ENCODE measurements around the gene ARAP1.

The ARAP1 gene

DNA sequence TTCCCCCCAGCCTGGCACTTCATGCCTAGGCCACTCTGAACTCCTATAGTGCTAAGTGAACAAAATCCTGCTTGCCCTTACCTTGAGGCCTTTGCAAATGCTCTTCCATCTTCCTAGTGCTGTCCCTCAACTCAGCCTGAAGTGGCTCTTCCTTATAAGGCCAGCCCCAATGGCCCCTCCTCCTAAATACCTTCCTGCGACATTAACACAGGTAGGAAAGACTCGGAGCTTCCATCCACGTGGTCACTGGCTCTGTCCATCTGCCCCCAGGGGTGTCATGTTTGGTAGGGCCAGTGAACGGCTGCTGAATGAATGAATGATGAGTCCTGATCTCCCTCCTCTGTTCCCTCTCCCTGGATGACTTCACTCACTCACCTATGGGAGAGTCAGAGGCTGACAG lies 82.2 kb downstream of the ARAP1 start:
- TF ChIP-seq YY1 (IDR thresholded peaks at IDR 0.05; ENCODE audit: insufficient read depth, insufficient read length) (no peak), ZNF274 (IDR thresholded peaks at IDR 0.05; ENCODE audit: low read depth, low read length) (no peak), SUZ12 (IDR thresholded peaks at IDR 0.05; ENCODE audit: extremely low read depth, insufficient read depth, insufficient read length) (no peak)
- DNase-seq (ENCODE audit: low read depth, low spot score), result no peak
- H3K36me3 ChIP-seq (ENCODE audit: insufficient read depth, insufficient read length, low read length), result no peaks in the 10 kb centered on the region
- no peak overlapping the region for H3K4me3 ChIP-seq (ENCODE audit: insufficient read length, low read depth)
- peaks cover 17% of the 10 kb centered on the region for H3K9me3 ChIP-seq (ENCODE audit: insufficient read depth, low read length)
- H3K9ac ChIP-seq (ENCODE audit: insufficient read length, low read depth), result no peak overlapping the region
- H3K27me3 ChIP-seq (ENCODE audit: insufficient read depth, insufficient read length), result no peaks in the 10 kb centered on the region
- peaks cover 20% of the 10 kb centered on the region for H3K4me1 ChIP-seq (ENCODE audit: insufficient read depth, insufficient read length)

DNA sequence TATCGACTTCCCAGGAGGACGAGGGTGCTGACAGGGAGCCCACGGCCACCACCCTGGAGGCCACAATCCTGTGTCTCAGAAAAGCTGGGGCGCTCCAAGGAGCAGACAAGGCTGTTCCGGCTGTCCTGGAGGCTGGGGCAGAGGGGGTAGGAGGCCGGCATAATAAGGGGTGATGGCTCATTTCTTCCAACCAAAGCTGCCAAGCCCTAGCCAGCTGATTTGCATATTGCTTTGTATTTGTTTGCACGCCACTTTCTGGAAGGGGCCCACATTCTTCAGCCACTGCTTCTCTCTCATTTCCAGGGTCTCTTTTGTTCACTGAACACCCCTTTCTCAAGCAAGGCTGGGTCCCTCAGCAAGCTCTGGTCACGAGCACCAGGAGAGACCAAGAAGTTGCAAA lies 82.7 kb downstream of the ARAP1 start:
- Histone ChIP-seq H3K9ac (ENCODE audit: insufficient read length, low read depth) (no peak overlapping the region), H3K27me3 (ENCODE audit: insufficient read depth, insufficient read length) (no peaks in the 10 kb centered on the region), H3K9me3 (ENCODE audit: insufficient read depth, low read length) (peaks cover 17% of the 10 kb centered on the region), H3K36me3 (ENCODE audit: insufficient read depth, insufficient read length, low read length) (no peaks in the 10 kb centered on the region), H3K4me3 (ENCODE audit: insufficient read length, low read depth) (no peak overlapping the region), H3K4me1 (ENCODE audit: insufficient read depth, insufficient read length) (peaks cover 17% of the 10 kb centered on the region)
- TF ChIP-seq SUZ12 (IDR thresholded peaks at IDR 0.05; ENCODE audit: extremely low read depth, insufficient read depth, insufficient read length) (no peak), ZNF274 (IDR thresholded peaks at IDR 0.05; ENCODE audit: low read depth, low read length) (no peak), YY1 (IDR thresholded peaks at IDR 0.05; ENCODE audit: insufficient read depth, insufficient read length) (no peak)
- no peak for DNase-seq (ENCODE audit: low read depth, low spot score)

DNA sequence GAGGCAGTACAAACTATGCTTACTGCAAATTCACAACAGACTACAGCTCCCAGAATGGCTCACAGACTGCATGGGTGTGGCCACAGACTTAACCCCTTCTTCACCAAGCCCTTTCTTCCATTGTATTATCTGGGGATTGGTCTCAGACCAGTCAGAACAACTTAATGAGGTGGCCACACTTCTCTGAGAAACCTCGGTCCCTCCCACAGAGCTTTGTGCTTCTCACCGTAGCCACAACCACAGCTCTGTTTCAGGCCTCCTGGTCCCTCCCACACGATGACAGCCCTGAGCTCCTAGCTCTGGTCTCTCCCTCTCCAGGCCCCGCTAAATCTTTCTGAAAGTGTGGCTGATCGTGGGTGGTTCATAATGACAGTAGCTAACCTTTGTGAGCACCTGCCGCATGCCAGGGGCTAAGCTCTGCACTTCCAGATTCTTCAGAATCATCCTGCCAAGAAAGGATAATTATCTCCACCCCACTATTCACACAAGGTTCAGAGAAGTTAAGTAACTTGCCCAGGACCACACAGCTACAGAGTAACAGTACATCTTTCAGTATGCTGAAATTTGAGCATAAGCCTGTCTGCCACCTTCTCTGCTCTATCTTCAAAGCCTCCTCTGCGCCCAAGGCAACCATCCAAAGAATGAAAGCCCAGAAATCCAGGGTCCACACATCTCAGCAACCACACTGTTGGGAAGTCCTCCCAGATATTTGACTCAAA lies 83.4 kb downstream of the ARAP1 start:
- Histone ChIP-seq H3K36me3 (ENCODE audit: insufficient read depth, insufficient read length, low read length) (no peaks in the 10 kb centered on the region), H3K4me3 (ENCODE audit: insufficient read length, low read depth) (no peak overlapping the region), H3K27me3 (ENCODE audit: insufficient read depth, insufficient read length) (no peaks in the 10 kb centered on the region), H3K9ac (ENCODE audit: insufficient read length, low read depth) (no peak overlapping the region), H3K4me1 (ENCODE audit: insufficient read depth, insufficient read length) (peaks cover 20% of the 10 kb centered on the region), H3K9me3 (ENCODE audit: insufficient read depth, low read length) (peaks cover 17% of the 10 kb centered on the region)
- TF ChIP-seq SUZ12 (IDR thresholded peaks at IDR 0.05; ENCODE audit: extremely low read depth, insufficient read depth, insufficient read length) (no peak), YY1 (IDR thresholded peaks at IDR 0.05; ENCODE audit: insufficient read depth, insufficient read length) (no peak), ZNF274 (IDR thresholded peaks at IDR 0.05; ENCODE audit: low read depth, low read length) (no peak)
- DNase-seq (ENCODE audit: low read depth, low spot score), result no peak

DNA sequence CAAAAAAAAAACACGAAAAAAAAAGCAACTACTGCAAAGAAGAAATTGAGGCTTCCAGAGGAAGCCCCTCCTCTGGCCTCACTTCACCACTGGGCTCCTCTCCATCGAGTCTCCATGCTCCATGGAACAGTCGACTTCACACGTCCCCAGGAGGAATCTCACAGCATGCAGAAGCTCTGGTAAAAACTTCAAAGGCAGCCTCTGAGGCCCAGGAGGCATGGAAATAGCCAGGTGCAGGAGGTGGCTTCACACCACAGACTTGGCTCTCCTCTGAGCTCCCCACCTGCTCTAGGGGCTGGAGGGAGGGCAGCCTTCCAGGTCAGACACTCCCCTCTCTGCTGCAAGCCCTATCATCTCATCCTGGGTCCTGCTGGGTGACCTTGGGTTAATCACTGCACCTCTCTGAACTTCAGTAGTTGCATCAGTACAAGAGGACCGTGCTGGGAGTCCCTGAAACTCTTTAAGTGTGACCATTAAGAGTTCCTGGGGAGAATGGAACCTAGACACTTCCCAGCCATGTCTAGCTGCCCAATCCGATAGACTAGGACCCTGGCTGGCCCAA lies 86.2 kb downstream of the ARAP1 start:
- Histone ChIP-seq H3K9me3 (ENCODE audit: insufficient read depth, low read length) (peaks cover 17% of the 10 kb centered on the region), H3K4me1 (ENCODE audit: insufficient read depth, insufficient read length) (peaks cover 19% of the 10 kb centered on the region), H3K4me3 (ENCODE audit: insufficient read length, low read depth) (no peak overlapping the region), H3K27me3 (ENCODE audit: insufficient read depth, insufficient read length) (no peaks in the 10 kb centered on the region), H3K9ac (ENCODE audit: insufficient read length, low read depth) (no peak overlapping the region), H3K36me3 (ENCODE audit: insufficient read depth, insufficient read length, low read length) (no peaks in the 10 kb centered on the region)
- no peak for TF ChIP-seq YY1 (IDR thresholded peaks at IDR 0.05; ENCODE audit: insufficient read depth, insufficient read length)
- DNase-seq (ENCODE audit: low read depth, low spot score), result no peak

DNA sequence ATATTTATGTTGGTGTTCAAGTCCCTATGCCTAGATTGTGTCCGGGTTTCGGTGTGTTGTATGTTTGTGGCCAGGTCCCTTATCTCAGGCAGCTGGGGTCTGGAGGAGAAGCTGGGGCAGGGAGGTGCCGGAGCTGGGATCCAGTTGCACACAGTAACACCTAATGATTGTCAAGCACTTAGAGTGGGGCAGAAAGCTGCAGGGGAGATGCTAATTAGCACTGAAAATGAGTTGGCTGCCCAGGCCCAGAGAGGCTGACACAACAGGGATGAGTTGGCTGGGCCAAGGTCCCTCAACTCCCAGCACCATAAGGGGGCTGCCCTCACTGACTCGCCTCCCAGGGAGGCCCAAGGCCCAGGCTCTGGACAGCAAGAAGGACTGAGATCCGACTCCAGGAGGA lies 90.2 kb downstream of the ARAP1 start:
- H3K9ac ChIP-seq (ENCODE audit: insufficient read length, low read depth), result no peak overlapping the region
- H3K36me3 ChIP-seq (ENCODE audit: insufficient read depth, insufficient read length, low read length), result no peaks in the 10 kb centered on the region
- DNase-seq (ENCODE audit: low read depth, low spot score), result no peak
- H3K4me3 ChIP-seq (ENCODE audit: insufficient read length, low read depth), result no peak overlapping the region
- H3K4me1 ChIP-seq (ENCODE audit: insufficient read depth, insufficient read length), result peaks cover 13% of the 10 kb centered on the region
- H3K9me3 ChIP-seq (ENCODE audit: insufficient read depth, low read length), result peaks cover 2% of the 10 kb centered on the region
- H3K27me3 ChIP-seq (ENCODE audit: insufficient read depth, insufficient read length), result no peaks in the 10 kb centered on the region
- TF ChIP-seq YY1 (IDR thresholded peaks at IDR 0.05; ENCODE audit: insufficient read depth, insufficient read length), result no peak
- no peak for TF ChIP-seq SUZ12 (IDR thresholded peaks at IDR 0.05; ENCODE audit: extremely low read depth, insufficient read depth, insufficient read length)
- no peak for TF ChIP-seq ZNF274 (IDR thresholded peaks at IDR 0.05; ENCODE audit: low read depth, low read length)

DNA sequence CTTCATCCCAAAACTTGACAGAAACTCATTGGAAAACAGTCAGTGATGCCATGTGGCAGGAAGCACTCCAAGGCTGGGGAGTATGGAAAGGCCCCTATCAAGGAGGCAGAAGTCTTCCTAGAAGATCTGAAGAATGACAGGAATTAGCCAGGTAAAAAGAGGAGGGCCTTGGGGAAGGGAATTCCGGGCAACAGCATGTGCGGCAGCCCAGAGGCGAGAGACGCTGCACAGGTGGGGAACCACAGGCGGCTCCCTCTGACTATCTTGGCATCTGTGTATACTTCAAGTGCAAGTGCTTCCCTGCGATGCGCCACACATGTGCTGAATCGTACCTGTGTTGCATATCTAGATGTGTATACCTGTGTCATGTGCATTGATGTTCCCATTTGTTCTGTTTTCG lies 90.7 kb downstream of the ARAP1 start:
- TF ChIP-seq YY1 (IDR thresholded peaks at IDR 0.05; ENCODE audit: insufficient read depth, insufficient read length) (no peak), SUZ12 (IDR thresholded peaks at IDR 0.05; ENCODE audit: extremely low read depth, insufficient read depth, insufficient read length) (no peak), ZNF274 (IDR thresholded peaks at IDR 0.05; ENCODE audit: low read depth, low read length) (no peak)
- no peak for DNase-seq (ENCODE audit: low read depth, low spot score)
- H3K4me1 ChIP-seq (ENCODE audit: insufficient read depth, insufficient read length), result peaks cover 16% of the 10 kb centered on the region
- no peak overlapping the region for H3K9ac ChIP-seq (ENCODE audit: insufficient read length, low read depth)
- no peaks in the 10 kb centered on the region for H3K36me3 ChIP-seq (ENCODE audit: insufficient read depth, insufficient read length, low read length)
- H3K9me3 ChIP-seq (ENCODE audit: insufficient read depth, low read length), result no peaks in the 10 kb centered on the region
- H3K4me3 ChIP-seq (ENCODE audit: insufficient read length, low read depth), result no peak overlapping the region
- H3K27me3 ChIP-seq (ENCODE audit: insufficient read depth, insufficient read length), result no peaks in the 10 kb centered on the region

DNA sequence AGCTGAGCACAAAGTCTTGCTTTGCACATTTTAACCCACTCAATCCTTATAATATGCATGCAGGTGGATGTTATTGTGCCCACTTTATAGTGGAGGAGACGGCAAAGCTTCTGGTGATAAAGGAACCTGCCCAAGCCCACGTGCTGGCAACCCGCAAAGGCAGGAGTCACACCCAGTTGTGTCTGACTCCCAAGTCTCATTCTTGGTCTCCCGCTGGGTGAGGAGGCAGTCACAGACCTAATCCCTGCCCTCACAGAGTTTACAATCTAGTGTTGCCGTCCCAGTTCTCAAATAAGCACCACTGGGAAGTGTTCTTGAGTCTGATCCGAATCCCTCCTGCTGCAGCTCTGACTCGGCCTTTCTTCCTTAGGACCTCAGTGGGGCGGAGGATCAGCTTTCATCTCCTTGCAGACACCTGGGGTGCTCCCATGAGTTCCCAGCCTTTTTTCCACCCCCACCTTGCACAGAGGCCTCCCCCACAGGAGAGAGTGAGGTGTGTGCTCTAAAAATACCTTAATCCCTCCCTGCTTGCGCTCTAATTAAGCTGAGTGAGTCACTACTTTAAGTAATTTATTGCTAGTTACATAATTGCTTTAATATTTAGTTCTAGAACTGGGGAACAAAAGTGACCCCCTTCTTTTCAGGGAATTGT lies 93.1 kb downstream of the ARAP1 start:
- TF ChIP-seq ZNF274 (IDR thresholded peaks at IDR 0.05; ENCODE audit: low read depth, low read length), result no peak
- TF ChIP-seq SUZ12 (IDR thresholded peaks at IDR 0.05; ENCODE audit: extremely low read depth, insufficient read depth, insufficient read length), result no peak
- TF ChIP-seq YY1 (IDR thresholded peaks at IDR 0.05; ENCODE audit: insufficient read depth, insufficient read length), result no peak
- no peak overlapping the region for H3K4me3 ChIP-seq (ENCODE audit: insufficient read length, low read depth)
- no peak for DNase-seq (ENCODE audit: low read depth, low spot score)
- peaks cover 15% of the 10 kb centered on the region for H3K4me1 ChIP-seq (ENCODE audit: insufficient read depth, insufficient read length)
- H3K9ac ChIP-seq (ENCODE audit: insufficient read length, low read depth), result no peak overlapping the region
- no peaks in the 10 kb centered on the region for H3K9me3 ChIP-seq (ENCODE audit: insufficient read depth, low read length)
- no peaks in the 10 kb centered on the region for H3K27me3 ChIP-seq (ENCODE audit: insufficient read depth, insufficient read length)
- no peaks in the 10 kb centered on the region for H3K36me3 ChIP-seq (ENCODE audit: insufficient read depth, insufficient read length, low read length)
